Colon (tissue), 2 donors: ENCODE data around the gene PLPP6.
"Not testable (repeated sequence)": the region's sequence is repeated elsewhere in the genome, so short reads cannot be mapped to it uniquely, and the experiment has no call there.

Experiments
- FAIRE-seq: peaks from 2 replicates; lab custom pipeline; 2012; peaks lifted over from hg19 to GRCh38; lab: Jason Lieb, UNC
- donor health status: control.
- donor health status: control.

The PLPP6 gene

DNA sequence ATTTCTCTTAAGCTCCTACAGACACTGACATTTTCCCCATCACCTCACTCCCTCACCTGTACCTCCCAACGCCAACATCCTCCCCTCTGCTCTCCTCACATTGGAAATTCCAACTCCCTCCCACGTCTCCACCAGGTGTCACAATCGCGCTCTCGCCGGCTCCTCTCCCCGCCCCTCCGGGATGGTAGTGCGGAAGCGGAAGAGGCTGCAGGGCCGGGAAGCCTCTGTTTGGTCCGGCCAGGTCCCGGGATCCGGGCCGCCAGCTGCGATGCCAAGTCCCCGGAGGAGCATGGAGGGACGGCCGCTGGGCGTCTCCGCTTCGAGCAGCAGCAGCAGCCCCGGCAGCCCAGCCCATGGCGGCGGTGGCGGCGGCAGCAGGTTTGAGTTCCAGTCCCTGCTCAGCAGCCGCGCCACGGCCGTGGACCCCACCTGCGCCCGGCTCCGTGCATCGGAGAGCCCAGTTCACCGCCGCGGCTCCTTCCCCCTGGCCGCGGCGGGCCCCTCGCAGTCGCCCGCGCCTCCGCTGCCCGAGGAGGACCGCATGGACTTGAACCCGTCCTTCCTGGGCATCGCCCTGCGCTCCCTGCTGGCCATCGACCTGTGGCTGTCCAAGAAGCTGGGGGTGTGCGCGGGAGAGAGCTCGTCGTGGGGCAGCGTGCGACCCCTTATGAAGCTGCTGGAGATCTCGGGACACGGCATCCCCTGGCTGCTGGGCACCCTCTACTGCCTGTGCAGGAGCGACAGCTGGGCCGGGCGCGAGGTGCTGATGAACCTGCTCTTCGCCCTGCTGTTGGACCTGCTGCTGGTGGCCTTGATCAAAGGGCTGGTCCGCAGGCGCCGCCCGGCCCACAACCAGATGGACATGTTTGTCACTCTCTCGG lies at the start of gene PLPP6:
Gene PLPP6, plus strand, starts transcription at position 187 of the 881 bp plus-strand sequence. Its CDS starts 82 bp downstream, at position 269.
- no peak for FAIRE-seq

DNA sequence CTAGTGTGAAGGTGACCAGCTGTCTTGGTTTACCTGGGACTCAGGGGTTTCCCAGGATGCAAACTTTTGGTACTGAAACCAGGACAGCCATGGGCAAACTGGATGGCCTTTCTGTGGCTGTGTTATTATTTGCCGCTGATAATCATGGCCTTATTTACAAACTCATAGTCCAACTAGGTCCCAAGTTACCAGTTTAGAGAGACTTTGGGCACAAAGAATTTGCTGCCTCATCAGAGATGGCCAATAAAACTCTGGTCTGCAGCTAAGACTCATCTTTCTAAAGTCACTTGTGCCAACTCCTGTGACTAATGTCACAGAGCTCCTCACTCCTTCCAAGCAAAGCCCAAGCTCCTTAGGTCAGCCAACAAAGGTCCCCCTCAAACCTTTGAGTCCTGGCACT lies 47.5 kb upstream of the PLPP6 start:
- FAIRE-seq: no peak

DNA sequence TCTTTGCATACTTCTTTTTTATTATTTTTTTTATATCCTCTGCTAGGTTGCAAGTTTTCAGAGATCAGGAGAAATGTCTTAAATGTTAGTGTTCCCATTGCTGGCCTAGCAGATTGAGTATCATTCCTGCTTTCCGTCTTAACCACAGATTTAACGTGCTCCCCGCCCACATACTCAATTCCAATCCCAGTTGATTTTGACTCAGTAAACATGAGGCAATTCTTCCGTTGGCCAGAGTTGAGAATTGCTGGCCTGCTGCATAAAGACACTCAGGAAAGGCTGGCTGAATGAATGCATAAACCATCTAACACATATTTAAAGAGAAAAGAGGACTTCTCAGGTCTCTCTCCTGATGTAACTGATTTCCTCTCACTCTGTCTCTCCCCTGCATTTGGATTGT lies 46.8 kb upstream of the PLPP6 start:
- no peak for FAIRE-seq

DNA sequence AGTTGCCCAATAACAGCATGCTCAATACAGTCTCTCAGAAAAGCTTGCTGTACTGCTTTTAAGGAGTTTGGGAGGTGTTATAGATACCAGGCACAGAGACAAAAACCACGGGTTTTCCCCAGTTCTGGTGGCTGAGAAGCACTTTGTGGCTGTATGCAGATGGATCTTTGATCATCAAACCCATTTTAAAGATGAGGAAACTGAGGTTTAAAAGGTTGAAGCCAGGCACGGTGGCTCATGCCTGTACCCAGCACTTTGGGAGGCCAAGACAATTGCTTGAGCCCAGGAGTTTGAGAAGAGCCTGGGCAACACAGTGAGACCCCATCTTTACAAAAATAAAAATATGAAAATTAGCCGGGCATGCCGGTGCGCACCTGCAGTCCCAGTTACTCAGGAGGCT lies 46.3 kb upstream of the PLPP6 start:
- no peak for FAIRE-seq

DNA sequence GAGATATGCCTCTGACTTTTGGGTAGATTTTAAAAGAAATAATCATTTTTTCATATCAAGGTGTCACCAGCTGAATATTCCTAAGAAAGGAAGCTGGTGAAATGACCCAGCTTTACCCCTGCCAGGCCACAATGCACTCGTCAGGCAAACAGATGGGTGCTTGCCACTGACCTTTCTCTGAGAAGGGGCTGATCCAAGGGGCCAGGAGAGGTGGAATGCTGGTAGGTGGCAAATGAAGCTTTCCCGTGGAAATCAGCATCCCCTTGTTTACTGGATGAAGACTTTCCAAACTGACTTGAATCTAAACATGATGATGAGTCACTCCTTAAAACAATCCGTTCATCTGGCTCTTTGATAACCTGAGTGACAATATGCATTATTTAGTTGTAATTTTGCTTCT lies 44.3 kb upstream of the PLPP6 start:
- no peak for FAIRE-seq

DNA sequence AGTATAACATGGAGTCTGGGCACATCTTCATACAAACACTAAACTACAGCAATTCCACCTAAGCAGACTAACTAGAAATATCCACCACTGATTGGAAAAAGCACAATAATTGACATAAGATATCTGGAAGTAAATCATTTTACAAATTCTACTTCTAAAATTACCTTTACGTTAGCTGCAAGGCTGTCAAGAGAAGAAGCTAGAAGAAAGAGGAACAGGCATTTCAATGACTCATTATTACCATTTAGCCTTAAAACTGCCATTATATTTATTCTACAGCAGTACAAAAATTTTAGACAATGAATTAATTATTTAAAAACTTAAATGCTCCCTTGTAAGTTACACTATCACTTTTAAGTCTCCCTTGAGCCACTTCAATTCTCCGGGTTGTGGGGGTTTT lies 43.4 kb upstream of the PLPP6 start:
- FAIRE-seq: no peak

DNA sequence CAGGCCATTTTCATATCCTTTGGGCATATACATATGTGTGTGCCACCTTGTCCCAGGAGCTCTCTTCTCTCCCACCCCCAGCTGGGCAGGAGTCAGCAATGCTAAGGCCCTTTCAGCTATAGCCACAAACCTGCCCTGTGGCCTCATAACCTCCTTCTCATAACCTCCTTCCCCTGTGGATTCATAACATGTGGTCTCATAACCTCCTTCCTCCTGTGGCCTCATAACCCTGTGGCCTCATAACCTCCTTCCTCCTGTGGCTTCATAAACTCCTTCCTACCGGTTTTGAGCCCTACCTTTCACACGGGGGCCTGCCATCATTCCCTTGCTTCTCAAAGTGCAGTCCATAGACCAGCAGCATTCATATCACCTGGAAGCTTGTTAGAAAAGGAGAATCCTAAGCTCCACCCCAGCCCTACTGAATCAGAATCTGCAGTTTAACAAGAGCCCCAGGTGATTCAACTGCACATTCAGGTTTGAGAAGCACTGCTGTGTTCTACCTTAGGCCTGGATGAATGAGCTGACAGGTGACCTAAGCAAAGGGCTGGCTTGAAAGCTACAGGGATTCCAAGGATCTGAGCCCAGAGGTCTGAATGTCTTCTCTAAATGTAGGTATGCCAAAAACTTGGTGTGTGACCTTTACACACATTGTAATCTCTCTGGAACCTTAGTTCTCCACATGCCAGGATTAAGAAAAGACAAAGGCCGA lies 41.9 kb upstream of the PLPP6 start:
- no peak for FAIRE-seq

DNA sequence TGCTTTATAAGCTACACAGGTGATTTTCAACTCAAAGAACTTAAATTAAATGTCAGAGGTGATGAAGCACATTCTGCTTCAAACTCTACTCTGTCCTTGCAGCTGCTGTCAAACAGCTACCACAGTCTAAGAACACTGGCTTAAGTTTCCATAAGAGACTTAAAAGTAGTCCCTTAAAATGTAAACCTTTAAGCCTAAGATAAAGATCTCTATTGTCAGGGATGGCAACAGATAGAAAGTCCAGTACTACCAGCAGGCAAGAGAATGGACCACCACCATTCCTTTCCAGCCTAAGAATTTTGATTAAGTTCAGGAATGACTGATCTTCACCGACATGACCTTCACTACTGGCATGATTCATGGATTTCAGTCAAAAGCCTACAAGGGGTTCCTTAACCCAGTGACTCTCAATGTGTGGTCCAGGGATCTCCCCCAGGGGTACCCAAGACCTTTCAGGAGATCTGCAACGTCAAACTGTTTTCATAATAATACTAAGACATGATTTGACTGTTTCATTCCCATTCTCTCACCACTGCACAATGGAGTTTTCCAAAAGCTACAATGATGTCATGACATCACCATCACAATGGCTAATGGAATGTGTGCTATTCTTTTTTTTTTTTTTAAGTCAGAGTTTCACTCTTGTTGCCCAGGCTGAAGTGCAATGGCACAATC lies 41.1 kb upstream of the PLPP6 start:
- FAIRE-seq: no peak

DNA sequence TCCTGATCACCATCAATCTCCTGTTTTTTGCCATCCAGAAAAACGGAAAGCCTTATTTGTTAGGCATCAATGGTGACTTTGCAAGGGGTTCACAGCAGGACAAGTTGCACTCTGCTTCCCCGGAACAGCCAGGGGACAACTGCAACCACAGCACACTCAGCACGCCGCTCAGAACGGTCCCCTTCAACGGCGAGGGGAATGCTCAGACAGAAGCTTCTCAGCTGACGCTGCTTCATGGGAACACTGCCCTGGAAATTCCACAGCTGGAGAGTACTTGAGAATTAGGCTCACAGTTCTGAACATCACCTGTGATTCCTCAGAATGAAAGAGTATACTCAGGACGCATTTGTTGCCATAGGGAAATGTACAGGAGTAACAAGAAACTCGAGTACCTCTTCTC lies 40.1 kb upstream of the PLPP6 start:
- no peak for FAIRE-seq

DNA sequence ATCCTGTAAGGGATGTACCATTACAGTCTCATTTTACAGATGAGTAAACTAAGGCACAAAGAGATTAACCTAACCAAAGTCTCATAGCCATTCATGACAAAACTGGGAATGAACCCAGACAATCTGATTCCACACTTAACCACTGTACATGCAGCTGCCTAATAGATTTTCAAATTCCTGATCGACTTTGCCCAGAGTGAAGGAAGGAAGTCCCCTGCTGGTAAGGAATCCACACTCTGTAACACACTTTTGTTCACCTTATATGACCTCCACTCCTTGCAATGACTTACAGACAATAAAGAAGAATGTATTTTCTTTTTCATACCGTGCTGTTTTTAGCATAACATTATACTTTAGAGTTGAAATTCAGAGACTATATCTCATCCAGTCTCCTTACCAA lies 31.3 kb upstream of the PLPP6 start:
- no peak for FAIRE-seq

DNA sequence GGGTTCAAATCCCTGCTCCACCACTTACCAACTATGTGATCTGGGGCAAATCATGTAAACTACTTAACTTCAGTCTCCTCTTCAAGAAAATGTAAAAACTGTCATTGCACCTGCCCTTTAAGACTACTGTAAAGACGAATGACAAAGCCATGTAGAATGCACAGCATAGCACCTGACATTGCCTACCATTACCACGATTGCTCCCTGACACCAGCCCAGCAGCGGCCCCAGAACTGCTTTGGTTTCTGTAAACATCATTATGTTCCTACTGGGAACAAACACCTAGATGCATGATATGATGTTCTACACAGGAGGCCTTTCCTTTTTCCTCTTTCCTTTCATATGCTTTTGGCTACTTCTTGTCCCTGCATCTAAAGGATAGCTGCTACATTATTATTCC lies 23.1 kb upstream of the PLPP6 start:
- FAIRE-seq: no peak

DNA sequence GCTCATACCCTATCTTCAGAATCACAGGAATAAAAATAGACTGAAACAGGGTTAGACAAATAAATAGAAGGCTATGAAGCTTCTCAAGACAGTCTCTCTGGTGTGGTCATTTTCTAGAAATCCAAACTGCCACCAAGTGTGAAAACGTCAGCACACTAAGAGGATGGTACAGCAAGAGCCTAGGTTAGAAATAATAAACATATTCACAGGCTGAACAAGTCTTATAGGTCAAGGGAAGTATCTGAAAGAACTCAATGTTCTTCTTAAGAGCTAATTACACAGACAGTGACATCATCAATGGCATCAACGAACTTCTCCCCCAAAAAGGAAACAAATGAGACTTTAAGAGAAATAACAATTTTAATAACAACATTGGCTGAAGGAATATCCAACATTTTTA lies 22.7 kb upstream of the PLPP6 start:
- no peak for FAIRE-seq

DNA sequence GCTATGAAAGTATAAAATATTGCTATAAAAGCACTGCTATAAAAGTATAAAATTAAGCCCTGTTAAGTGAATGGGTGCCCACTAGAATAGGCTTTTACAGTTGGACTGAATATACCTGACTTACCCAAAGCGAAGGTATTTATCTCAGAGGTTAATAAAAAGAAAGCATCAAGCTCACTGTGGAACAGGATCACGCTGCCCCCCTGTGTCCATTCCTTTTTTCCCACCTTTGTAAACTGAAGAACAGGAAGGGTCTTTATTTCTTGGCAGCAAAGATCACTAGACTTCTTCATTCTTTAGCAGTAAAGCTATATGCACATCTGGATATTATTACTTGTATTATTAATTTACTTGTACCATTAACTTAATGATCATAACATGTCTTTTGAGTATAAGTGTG lies 22.1 kb upstream of the PLPP6 start:
- no peak for FAIRE-seq

DNA sequence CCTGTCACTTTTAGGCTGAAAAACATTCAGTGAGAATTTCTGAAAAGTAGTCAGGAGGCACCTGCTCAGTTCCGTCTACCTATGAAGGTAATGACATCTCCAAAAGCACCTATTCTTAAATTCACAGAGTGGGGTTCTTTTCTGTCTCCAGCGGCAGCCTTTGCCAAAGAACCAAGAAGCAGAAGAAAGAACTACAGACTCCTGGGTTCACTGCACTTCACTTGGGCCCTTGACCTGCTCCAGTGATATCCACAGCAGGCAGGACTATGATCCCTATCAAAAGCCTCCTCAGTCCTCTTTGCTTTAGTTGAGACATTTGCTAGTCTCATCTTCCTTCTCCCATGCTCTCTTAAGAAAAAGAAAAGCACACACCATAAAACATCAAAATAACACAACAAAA lies 19.7 kb upstream of the PLPP6 start:
- FAIRE-seq: no peak

DNA sequence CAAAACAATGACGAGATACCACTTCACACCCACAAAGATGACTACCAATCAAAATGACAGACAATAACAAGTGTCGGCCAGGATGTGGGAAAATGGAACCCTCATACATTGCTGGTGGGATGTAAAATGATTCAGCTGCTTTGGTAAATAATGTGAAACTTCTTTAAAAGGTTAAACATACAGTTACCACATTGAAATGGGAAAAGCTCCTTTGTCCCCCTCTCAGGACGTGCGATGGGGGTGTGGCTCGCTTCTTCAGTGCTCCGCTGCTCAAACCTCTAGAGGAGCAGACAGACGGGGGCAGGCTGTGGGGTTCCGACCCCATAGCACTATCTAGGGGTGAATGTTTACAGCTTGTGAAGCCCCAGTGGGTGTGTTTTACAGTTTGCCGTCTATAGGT lies 8.0 kb upstream of the PLPP6 start:
- no peak for FAIRE-seq

DNA sequence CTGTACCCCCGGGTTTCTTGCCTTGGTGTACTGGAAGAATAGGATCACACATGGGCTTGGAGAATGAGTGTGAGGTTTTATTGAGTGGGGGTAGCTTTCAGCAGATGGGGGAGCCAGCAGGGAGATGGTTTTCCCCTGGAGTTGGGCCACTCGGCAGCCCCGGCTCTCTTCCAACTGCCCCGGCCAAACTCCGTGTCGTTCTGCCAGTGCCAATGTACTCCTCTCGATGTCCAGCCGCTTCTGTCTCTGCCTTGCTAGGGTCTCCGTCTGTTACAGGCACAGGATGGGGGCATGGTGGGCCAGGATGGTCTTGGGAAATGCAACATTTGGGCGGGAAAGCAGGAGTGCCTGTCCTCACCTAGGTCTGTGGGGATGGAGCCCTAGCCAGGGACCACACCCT lies 7.6 kb upstream of the PLPP6 start:
- no peak for FAIRE-seq

DNA sequence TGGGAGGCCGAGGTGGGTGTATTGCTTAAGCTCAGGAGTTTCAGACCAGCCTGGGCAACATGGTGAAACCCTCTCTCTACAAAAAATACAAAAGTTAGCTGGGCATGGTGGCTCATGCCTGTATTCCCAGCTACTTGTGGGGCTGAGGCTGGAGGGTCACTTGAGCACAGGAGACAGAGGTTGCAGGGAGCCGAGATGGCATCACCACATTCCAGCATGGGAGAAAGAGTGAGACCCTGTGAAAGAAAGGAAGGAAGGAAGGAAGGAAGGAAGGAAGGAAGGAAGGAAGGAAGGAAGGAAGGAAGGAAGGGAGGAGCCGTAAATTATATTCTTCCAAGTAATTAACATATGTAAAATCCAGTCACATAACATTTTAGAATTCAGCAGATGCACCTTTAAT lies 5.9 kb upstream of the PLPP6 start:
- not testable (repeated sequence) for FAIRE-seq

DNA sequence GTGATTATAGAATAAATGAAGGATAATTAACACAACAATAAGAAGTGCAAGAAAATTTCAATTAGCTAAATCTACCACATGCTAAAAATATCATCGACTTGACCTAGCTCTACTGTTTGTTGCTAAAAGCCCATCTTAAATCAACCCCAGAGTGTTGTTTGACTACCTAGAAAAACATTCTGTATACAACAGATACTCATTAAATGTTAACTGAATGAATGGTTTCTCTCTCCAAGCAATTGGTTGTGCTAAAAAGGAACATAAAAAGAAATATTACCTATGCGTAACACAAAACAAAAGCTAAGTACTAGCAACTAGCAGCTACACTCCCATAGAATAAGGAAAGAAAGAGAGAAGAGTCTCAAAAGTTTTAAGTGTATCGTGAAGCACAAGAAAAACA lies 5.5 kb upstream of the PLPP6 start:
- no peak for FAIRE-seq

DNA sequence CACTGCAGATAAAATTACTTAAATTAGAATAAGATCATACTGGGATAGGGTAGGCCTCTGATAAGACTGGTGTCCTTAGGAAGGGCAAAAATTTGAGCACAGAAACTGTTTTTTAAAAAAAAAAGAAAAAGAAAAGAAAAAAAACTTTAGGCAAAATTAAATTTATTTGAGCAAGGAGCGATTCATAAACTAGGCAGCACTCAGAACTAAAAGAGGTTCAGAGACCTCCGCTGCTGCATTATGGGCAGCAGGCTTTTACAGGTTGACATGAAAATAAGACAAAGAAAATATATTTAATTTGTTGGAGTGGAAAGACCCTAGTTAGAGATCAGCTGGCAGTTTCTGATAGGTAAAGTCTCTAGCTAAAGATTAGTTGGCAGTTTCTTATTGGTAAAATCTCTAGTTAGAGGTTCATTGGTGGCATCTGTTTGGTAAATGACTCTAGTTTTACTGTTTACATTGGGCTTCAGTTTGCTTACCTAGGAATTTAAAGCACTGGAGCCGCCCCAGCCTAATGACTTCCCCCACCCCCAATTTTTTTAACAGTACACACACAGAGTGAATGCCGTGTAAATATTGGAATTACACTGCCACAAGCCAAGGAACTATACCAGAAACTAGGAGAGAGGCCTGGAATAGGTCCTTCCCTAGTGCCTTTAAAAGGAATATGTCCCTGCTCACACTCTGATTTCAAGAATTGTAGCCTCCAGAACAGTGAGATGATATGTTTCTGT lies 4.5 kb upstream of the PLPP6 start:
- FAIRE-seq: no peak

DNA sequence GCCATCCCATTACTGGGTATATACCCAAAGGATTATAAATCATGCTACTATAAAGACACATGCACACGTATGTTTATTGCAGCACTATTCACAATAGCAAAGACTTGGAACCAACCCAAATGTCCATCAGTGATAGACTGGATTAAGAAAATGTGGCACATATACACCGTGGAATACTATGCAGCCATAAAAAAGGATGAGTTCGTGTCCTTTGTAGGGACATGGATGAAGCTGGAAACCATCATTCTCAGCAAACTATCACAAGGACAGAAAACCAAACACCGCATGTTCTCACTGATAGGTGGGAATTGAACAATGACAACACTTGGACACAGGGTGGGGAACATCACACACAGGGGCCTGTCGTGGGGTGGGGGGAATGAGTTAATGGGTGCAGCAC lies 1.4 kb upstream of the PLPP6 start:
- FAIRE-seq: not testable (repeated sequence)

DNA sequence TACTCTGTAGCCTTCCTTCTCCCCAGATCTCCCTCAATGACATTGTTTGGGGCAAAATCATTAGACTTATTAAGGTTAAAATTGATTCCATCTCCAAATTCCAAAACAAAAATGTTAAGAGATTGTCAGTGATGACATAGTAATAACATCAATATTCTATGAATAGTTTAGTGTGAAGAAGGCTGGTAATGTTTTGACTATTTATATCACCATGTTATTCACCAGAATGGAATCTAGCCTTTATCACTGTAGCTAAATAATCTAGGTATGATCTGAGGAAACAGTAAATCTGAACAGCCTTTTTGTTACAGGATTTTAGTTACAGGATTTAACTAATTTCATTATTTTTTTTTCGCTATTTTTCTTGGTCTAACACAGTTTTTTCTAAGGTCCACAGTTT lies 929 bp upstream of the PLPP6 start:
- FAIRE-seq: no peak

DNA sequence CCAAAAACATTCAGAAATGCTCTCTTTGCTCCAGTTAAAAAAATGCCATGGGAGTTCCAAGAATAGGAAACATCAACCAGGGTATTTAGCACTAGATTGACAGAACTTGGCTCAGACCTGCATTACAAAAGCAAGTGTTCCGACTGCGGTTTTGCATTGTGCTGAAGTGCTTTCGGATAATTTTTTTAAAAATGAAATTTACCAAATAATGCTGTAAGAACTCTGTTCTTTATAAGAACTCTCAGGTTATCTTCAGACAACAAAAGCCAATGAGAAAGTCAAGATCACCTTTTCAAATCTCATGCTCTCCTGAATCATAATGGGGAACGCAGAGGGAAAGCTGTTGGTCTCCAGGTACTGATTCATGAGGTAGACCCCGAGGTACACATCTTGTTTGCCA lies 483 bp upstream of the PLPP6 start:
- no peak for FAIRE-seq
